CD14-positive monocyte (primary cell): ENCODE data around the gene HMX1. TPM values are rescaled to one million over a fixed set of nuclear protein-coding genes. Genes with fewer than 3 reads are reported as not detected.

Experiments used
- DNase-seq, 3 donors: peaks; one replicate each; pipeline ENCODE4 v3.0.0-alpha.2; 2011 to 2022
- H2AFZ ChIP-seq: 2 replicates; pipeline ENCODE4 v1.6.0; 2012; ENCODE audit warnings: mild to moderate bottlenecking, low read depth, low read length, inconsistent platforms; ENCODE audit not compliant: insufficient read depth, poor library complexity, severe bottlenecking
- H3K27ac ChIP-seq, 2 donors: 1 replicate in 1 of 2; 2 replicates in 1 of 2; pipeline ENCODE4 v1.5.1; 2012 to 2013; ENCODE audit warnings: low read length in 2 of 2, control low read depth in 1 of 2, inconsistent platforms in 1 of 2, low read depth in 1 of 2, mild to moderate bottlenecking in 1 of 2
- H3K27me3 ChIP-seq, 2 donors: one replicate each; pipeline versions ENCODE4 v1.6.0 to v1.6.1; 2011 to 2013; ENCODE audit warnings: low read length in 2 of 2; ENCODE audit not compliant: control insufficient read depth in 2 of 2, insufficient read depth in 2 of 2
- H3K36me3 ChIP-seq, 2 donors: replicated peaks in 1 of 2; 1 replicate in 1 of 2; 2 replicates in 1 of 2; pipeline versions ENCODE4 v1.5.1 to v1.6.1; 2012 to 2013; ENCODE audit warnings: low read length in 2 of 2, control low read depth in 1 of 2, inconsistent platforms in 1 of 2, mild to moderate bottlenecking in 1 of 2; ENCODE audit not compliant: insufficient read depth in 2 of 2, control insufficient read depth in 1 of 2
- H3K4me1 ChIP-seq, 2 donors: 1 replicate in 1 of 2; 2 replicates in 1 of 2; pipeline versions ENCODE4 v1.5.1 to v1.6.1; 2012 to 2013; ENCODE audit warnings: low read length in 2 of 2, control low read depth in 1 of 2, inconsistent platforms in 1 of 2, mild to moderate bottlenecking in 1 of 2, moderate library complexity in 1 of 2; ENCODE audit not compliant: insufficient read depth in 2 of 2, control insufficient read depth in 1 of 2
- H3K4me2 ChIP-seq: replicated peaks from 2 replicates; pipeline ENCODE3; 2012; ENCODE audit warnings: low read length, moderate library complexity, mild to moderate bottlenecking; ENCODE audit not compliant: poor library complexity, severe bottlenecking; ENCODE audit errors: extremely low read depth
- H3K4me3 ChIP-seq, 3 experiments: fragments of 200-600 bp in 1 of 3; sonication (generic) in 1 of 3; replicated peaks in 1 of 3; 1 replicate in 2 of 3; 2 replicates in 1 of 3; pipeline ENCODE4 v1.5.1; 2011 to 2013; ENCODE audit warnings: low read length in 3 of 3, mild to moderate bottlenecking in 3 of 3, control low read depth in 2 of 3, low read depth in 2 of 3, inconsistent platforms in 1 of 3, moderate library complexity in 1 of 3
- H3K79me2 ChIP-seq: 2 replicates; pipeline ENCODE4 v1.6.0; 2012; ENCODE audit warnings: mild to moderate bottlenecking, control low read depth, inconsistent platforms, low read length, moderate library complexity; ENCODE audit not compliant: insufficient read depth
- H3K9ac ChIP-seq: 2 replicates; pipeline ENCODE4 v1.6.0; 2017; ENCODE audit warnings: low read length, mild to moderate bottlenecking; ENCODE audit not compliant: insufficient read depth, poor library complexity, severe bottlenecking
- H3K9me3 ChIP-seq, 2 donors: replicated peaks in 1 of 2; 1 replicate in 1 of 2; 2 replicates in 1 of 2; pipeline versions ENCODE4 v1.5.1 to v1.6.1; 2012 to 2013; ENCODE audit warnings: low read length in 2 of 2, control low read depth in 1 of 2; ENCODE audit not compliant: control insufficient read depth in 1 of 2, insufficient read depth in 1 of 2
- H4K20me1 ChIP-seq: 2 replicates; pipeline ENCODE4 v1.6.0; 2012; ENCODE audit warnings: mild to moderate bottlenecking, low read length, control low read depth, moderate library complexity; ENCODE audit not compliant: insufficient read depth
- H3K27ac Mint-ChIP-seq, 7 donors: one replicate each; pipeline ENCODE4 v1.8.0; 2020; ENCODE audit warnings: mild to moderate bottlenecking in 7 of 7, mixed read lengths in 7 of 7, moderate library complexity in 6 of 7, inconsistent platforms in 2 of 7
- H3K27me3 Mint-ChIP-seq, 3 donors: one replicate each; pipeline ENCODE4 v1.8.0; 2021 to 2022; ENCODE audit warnings: low read depth in 3 of 3, mild to moderate bottlenecking in 3 of 3, mixed read lengths in 3 of 3, moderate library complexity in 3 of 3, inconsistent platforms in 1 of 3
- H3K36me3 Mint-ChIP-seq, 2 donors: one replicate each; pipeline ENCODE4 v1.8.0; 2020; ENCODE audit warnings: mixed read lengths in 2 of 2, inconsistent platforms in 1 of 2, mild to moderate bottlenecking in 1 of 2
- H3K4me1 Mint-ChIP-seq: one replicate; pipeline ENCODE4 v1.8.0; 2020; ENCODE audit warnings: mild to moderate bottlenecking, mixed read lengths
- H3K4me3 Mint-ChIP-seq, 2 donors: one replicate each; pipeline ENCODE4 v1.8.0; 2020; ENCODE audit warnings: mild to moderate bottlenecking in 2 of 2, mixed read lengths in 2 of 2, moderate library complexity in 1 of 2
- H3K9me3 Mint-ChIP-seq, 7 donors: one replicate each; pipeline ENCODE4 v1.8.0; 2020 to 2022; ENCODE audit warnings: mixed read lengths in 7 of 7, mild to moderate bottlenecking in 6 of 7, moderate library complexity in 6 of 7, inconsistent platforms in 2 of 7
- CTCF ChIP-seq: fragments of 200-600 bp; IDR thresholded peaks from one replicate; pipeline ENCODE4 v1.8.0; 2022; ENCODE audit warnings: antibody characterized with exemption, mild to moderate bottlenecking
- WGBS: methylation state at CpG from one replicate; pipeline ENCODE4 v1.1.5; 2013; ENCODE audit warnings: missing lambda C conversion rate; ENCODE audit not compliant: insufficient coverage; 5-methylcytosine and 5-hydroxymethylcytosine counted together
- intact Hi-C, 2 donors: fragments of 100-400 bp; cut with micrococcal nuclease; formaldehyde crosslinking; loops; one replicate each; pipeline versions ENCODE4 v1.15.0 to v1.15.1; 2023
- polyA plus RNA-seq, 3 donors: library from polyadenylated mRNA; depleted of rRNA in 1 of 3; unstranded in 2 of 3; stranded (reverse) in 1 of 3; fragments of 300-500 nt in 2 of 3; fragments of >200 nt in 1 of 3; fragmentation: Illumina TruSeq in 2 of 3; gene quantifications; 1 replicate in 2 of 3; 2 replicates in 1 of 3; pipeline ENCODE4 v1.2.3, GENCODE V29; 2012 to 2021

HMX1 gene
- polyA plus RNA-seq, 3 donors, result not detected

- Histone ChIP-seq H3K79me2 (no peaks in the 10 kb centered on the region), H2AFZ (no peak overlapping the region), H4K20me1 (no peaks in the 10 kb centered on the region), H3K27ac (no peak overlapping the region), H3K9ac (no peak overlapping the region), H3K36me3 (no peaks in the 10 kb centered on the region), H3K9me3 (peaks cover 0 to 20% of the 10 kb centered on the region in 2 donors), H3K4me2 (no peak overlapping the region), H3K4me1 (peaks cover 0 to 3% of the 10 kb centered on the region in 2 donors), H3K27me3 (peaks cover 60 to 96% of the 10 kb centered on the region in 2 donors), H3K4me3 (no peak overlapping the region)
- TF ChIP-seq CTCF, result no peak
- Mint-ChIP-seq H3K36me3 (no peaks in the 10 kb centered on the region), H3K4me1 (peaks cover 6% of the 10 kb centered on the region), H3K9me3 (peaks cover 0 to 28% (median 5%) of the 10 kb centered on the region in 7 donors), H3K4me3 (peak overlapping the region in 1 of 2 donors; percentile 82), H3K27ac (no peak overlapping the region), H3K27me3 (peaks cover 87 to 99% (median 90%) of the 10 kb centered on the region in 3 donors)
- intact Hi-C loops, result no loop called here
- no peak for DNase-seq
- WGBS, result 7% methylated on average over 59 of the region's 70 CpGs
These were observed 11.3 kb downstream of the HMX1 start for GRCh38 chr4:8860096-8860891.

- Mint-ChIP-seq H3K4me1 (peaks cover 6% of the 10 kb centered on the region), H3K4me3 (peak overlapping the region in 1 of 2 donors; percentile 82), H3K27ac (no peak overlapping the region), H3K27me3 (peaks cover 88 to 99% (median 90%) of the 10 kb centered on the region in 3 donors), H3K9me3 (peaks cover 0 to 24% (median 5%) of the 10 kb centered on the region in 7 donors), H3K36me3 (no peaks in the 10 kb centered on the region)
- Histone ChIP-seq H3K36me3 (no peaks in the 10 kb centered on the region), H3K4me1 (peaks cover 0 to 3% of the 10 kb centered on the region in 2 donors), H3K4me2 (no peak overlapping the region), H2AFZ (no peak overlapping the region), H3K4me3 (no peak overlapping the region), H3K27ac (no peak overlapping the region), H3K9ac (no peak overlapping the region), H3K9me3 (peaks cover 0 to 24% of the 10 kb centered on the region in 2 donors), H3K79me2 (no peaks in the 10 kb centered on the region), H3K27me3 (peaks cover 58 to 96% of the 10 kb centered on the region in 2 donors), H4K20me1 (no peaks in the 10 kb centered on the region)
- intact Hi-C loops, result no loop called here
- WGBS, result 9% methylated on average over 34 of the region's 38 CpGs
- DNase-seq, result no peak
- TF ChIP-seq CTCF, result no peak
These were observed 12.0 kb downstream of the HMX1 start for GRCh38 chr4:8859550-8860095.
